HFF-Myc (cell line): ENCODE results near the gene TBC1D16.

Experiments
- DNase-seq: peaks from one replicate; pipeline ENCODE4 v3.0.0-alpha.2; 2011; ENCODE audit warnings: low read depth; ENCODE audit errors: extremely low read depth
- H3K4me3 ChIP-seq: replicated peaks from 2 replicates; pipeline ENCODE4 v1.5.1; 2011; ENCODE audit warnings: low read depth, mild to moderate bottlenecking, control low read depth, low read length
- TF ChIP-seq, protein P1 (sequence below): IDR thresholded peaks from 2 replicates; pipeline ENCODE4 v1.5.1; 2012; ENCODE audit warnings: mild to moderate bottlenecking, low read depth, low read length, control low read depth; ENCODE audit errors: missing control alignments

The TBC1D16 gene

DNA sequence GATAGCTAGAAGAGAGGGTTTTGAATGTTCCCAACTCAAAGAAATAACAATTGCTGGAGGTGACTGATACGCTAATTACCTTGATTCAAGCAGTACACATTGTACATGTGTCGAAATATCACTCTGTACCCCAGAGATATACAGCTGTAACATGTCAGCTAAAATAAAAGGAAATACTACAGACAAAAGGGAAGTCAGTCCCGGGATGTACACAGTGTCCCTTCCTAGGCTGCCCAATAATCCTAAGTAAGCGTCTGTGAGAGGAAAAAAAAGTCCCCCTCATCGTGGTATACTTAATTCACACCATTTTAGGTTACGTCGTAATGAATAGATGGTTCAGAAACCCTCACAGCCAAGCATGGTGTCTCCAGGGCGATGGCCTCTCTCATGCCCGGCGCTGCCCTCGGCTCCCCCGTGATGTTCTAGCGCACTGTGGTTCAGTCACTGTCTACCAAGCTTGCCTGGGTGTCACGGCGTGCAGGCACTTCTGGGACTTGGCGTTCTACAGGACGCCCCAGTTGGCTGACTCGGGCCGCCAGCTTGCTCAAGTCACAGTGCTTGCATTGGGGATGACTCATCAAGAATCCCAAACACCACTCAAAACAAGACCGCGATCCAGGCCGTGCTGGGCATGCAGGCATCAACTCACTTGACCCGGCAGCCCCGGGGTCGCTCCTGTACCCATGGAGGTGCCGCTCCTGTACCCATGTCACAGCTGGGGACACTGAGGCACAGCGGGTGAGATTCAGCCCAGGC is 28.3 kb upstream of the TBC1D16 start:
- DNase-seq: no peak
- TF ChIP-seq, protein P1, sequence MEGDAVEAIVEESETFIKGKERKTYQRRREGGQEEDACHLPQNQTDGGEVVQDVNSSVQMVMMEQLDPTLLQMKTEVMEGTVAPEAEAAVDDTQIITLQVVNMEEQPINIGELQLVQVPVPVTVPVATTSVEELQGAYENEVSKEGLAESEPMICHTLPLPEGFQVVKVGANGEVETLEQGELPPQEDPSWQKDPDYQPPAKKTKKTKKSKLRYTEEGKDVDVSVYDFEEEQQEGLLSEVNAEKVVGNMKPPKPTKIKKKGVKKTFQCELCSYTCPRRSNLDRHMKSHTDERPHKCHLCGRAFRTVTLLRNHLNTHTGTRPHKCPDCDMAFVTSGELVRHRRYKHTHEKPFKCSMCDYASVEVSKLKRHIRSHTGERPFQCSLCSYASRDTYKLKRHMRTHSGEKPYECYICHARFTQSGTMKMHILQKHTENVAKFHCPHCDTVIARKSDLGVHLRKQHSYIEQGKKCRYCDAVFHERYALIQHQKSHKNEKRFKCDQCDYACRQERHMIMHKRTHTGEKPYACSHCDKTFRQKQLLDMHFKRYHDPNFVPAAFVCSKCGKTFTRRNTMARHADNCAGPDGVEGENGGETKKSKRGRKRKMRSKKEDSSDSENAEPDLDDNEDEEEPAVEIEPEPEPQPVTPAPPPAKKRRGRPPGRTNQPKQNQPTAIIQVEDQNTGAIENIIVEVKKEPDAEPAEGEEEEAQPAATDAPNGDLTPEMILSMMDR: no peak
- no peak overlapping the region for H3K4me3 ChIP-seq

DNA sequence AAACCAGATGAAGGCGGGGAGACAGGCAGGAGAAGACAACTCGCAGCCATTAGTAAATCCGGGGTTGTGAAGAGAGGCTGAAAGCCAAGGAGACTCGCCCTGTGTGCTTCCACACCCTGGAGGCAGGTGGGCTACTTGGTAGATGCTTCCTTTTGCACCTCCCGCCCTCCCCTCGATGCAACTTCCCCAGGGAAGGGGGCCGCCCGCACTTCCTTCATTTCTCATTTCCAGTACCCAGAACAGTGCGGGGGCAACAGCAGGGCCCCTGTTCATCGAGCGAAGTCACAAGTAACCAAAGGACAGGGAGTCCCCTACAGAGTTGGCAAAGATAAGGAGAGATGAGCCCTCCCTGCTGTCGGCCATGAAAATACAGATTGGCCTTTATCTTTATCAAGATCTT is 25.7 kb upstream of the TBC1D16 start:
- no peak overlapping the region for H3K4me3 ChIP-seq
- TF ChIP-seq, protein P1: no peak

DNA sequence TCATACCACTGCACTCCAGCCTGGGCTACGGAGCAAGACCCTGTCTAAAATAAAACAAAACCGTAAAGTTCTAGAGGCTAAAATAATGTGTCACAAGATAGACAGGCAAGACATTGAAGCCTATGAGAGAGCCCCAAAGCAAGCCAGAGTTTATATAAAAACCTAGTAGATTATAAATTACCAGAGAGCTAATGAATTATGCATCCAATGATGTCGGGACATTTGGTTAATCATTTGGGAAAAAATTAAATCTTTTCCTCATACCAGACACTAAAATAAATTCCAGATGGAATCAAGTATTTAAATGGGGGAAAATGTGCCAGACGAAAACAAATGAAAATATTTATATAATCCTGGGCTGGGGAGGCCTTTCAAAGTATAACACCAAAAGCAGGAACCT is 25.0 kb upstream of the TBC1D16 start:
- TF ChIP-seq, protein P1: no peak
- no peak for DNase-seq
- H3K4me3 ChIP-seq: no peak overlapping the region

More for the DNA sequence above, 25.7 kb upstream of the TBC1D16 start:
- no peak for DNase-seq

DNA sequence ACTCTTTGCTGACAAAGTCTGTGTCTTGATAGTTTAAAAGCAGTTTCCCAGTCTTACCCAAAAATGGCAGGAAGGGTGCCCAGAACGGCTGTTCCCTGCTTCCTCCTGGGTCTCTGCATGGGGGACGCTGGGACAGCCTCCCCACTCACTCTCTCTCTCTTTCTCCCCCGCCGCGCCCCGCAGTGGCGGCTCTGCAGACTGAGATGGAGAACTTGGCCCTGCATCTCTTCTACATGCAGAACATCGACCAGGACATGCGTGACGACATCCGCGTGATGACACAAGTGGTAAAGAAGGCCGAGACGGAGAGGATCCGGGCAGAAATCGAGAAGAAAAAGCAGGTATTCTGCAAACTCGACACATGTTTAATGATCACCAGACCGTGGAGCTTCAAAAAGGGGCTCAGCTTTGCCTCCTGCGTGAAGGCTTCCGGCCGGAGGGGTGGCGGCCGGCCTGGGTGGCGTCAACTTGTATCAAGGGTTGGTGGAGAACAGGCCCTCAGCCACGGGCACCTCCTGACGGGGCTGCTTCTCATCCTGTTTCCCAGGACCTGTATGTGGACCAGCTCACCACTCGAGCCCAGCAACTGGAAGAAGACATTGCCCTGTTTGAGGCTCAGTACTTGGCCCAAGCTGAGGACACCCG is 22.8 kb upstream of the TBC1D16 start:
- H3K4me3 ChIP-seq: no peak overlapping the region
- DNase-seq: no peak
- TF ChIP-seq, protein P1: no peak

DNA sequence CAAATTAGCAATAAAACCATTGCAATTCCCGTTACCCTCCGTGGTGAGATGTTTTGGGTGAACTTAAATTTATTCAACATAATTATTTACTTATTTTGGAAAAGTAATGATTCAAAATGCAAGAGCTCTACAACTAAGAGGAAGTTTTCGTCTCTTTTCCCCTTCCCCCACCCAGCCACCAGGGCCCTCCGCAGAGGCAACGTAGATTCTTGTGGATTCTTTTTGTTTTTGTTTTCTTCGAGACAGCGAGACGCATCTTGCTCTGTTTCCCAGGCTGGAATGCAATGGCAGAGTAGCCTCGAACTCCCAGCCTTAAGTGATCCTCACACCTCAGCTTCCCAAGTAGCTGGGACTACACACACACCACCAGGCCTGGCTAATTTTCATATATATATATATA is 19.9 kb upstream of the TBC1D16 start:
- DNase-seq: no peak
- TF ChIP-seq, protein P1: no peak

DNA sequence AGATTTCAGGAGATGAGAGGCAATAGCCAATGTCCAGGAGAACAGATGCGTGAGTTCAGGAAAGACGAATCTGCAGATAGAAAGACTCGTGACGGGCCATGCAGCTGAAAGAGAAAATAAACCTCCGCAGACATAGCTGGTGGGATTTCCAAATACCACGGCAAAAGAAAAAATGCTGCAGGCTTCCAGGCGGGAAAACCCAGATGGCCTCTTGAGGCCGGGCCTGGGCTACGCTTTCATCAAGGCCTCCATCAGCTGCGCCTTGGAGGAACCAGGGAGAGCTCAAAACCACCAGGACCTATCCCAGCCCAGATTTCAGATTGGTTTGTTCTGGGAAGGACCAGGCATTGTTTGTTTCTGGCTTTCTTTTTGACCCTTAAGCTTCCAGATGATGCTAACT is 17.4 kb upstream of the TBC1D16 start:
- H3K4me3 ChIP-seq: no peak overlapping the region
- TF ChIP-seq, protein P1: no peak
- no peak for DNase-seq

More for the DNA sequence above, 19.9 kb upstream of the TBC1D16 start:
- H3K4me3 ChIP-seq: no peak overlapping the region

DNA sequence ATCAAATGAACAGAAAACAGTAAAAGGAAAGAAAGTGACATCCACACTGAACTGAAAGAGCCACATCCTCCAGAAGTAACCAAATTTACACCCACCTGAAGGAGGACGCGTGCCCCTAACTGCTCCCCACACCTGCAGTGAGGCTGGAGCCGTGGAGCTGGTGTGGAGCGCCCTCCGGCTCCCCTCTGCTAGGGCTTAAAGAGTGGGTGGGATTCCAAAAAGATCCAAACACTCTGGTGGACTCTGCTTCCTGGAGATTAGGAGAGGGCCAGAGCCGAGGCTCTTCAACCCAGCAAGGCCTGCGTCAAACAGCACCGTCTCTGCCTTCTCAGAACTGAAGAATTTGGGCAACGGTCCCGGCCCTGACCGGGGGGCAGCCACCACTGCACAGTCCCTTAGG is 16.0 kb upstream of the TBC1D16 start:
- no peak for DNase-seq
- TF ChIP-seq, protein P1: no peak
- H3K4me3 ChIP-seq: no peak overlapping the region
